HEK293 (cell line): ENCODE data around the gene TGDS.

Source experiments
- CTCF ChIA-PET: fragments of 350-600 bp; formaldehyde crosslinking; extraction: SDS; loops from one replicate; lab custom pipeline; 2021; ENCODE audit warnings: antibody characterized with exemption; lab: Yijun Ruan, JAX
- POLR2A ChIA-PET: fragments of 300-600 bp; formaldehyde crosslinking; extraction: SDS; loops from one replicate; lab custom pipeline; 2020; ENCODE audit warnings: antibody characterized with exemption, inconsistent platforms; lab: Yijun Ruan, JAX
- H3K27ac ChIP-seq: fragments of 200-500 bp; sonication (Bioruptor generic); 2 replicates; pipeline ENCODE4 v1.5.1; 2014; ENCODE audit warnings: low read depth, low read length, control low read depth, inconsistent platforms; ENCODE audit errors: extremely low read depth
- H3K36me3 ChIP-seq, 2 experiments: fragments of 200-500 bp in 1 of 2; sonication (Bioruptor generic) in 1 of 2; 1 replicate in 1 of 2; 2 replicates in 1 of 2; pipeline ENCODE4 v1.5.1; 2014 to 2017; ENCODE audit warnings: inconsistent platforms in 2 of 2, low read length in 2 of 2; ENCODE audit not compliant: control insufficient read depth in 2 of 2, insufficient read depth in 1 of 2
- H3K4me1 ChIP-seq: fragments of 200-500 bp; sonication (Bioruptor generic); 2 replicates; pipeline ENCODE4 v1.5.1; 2014; ENCODE audit warnings: mild to moderate bottlenecking, low read length, inconsistent platforms; ENCODE audit not compliant: control insufficient read depth, insufficient read depth
- H3K4me3 ChIP-seq: 2 replicates; pipeline ENCODE4 v1.5.1; 2011; ENCODE audit warnings: low read depth, mild to moderate bottlenecking, control low read depth, low read length, moderate library complexity
- H3K9me3 ChIP-seq: fragments of 200-500 bp; sonication (Bioruptor generic); 2 replicates; pipeline ENCODE4 v1.5.1; 2014; ENCODE audit warnings: low read depth, low read length, inconsistent platforms; ENCODE audit not compliant: control insufficient read depth, insufficient read depth
- AEBP2 ChIP-seq: fragments of 450-650 bp; formaldehyde crosslinking; IDR thresholded peaks from 2 replicates; pipeline ENCODE4 v1.5.1; 2016; ENCODE audit warnings: missing biosample characterization, missing genetic modification characterization, borderline replicate concordance
- EGR2 ChIP-seq: fragments of 450-650 bp; formaldehyde crosslinking; IDR thresholded peaks from 2 replicates; pipeline ENCODE4 v1.5.1; 2016; ENCODE audit warnings: low read depth, missing biosample characterization, missing genetic modification characterization
- GLI4 ChIP-seq: fragments of 450-650 bp; formaldehyde crosslinking; IDR thresholded peaks from 2 replicates; pipeline ENCODE4 v1.5.1; 2016; ENCODE audit warnings: missing biosample characterization, missing genetic modification characterization
- KLF7 ChIP-seq: fragments of 450-650 bp; formaldehyde crosslinking; IDR thresholded peaks from 2 replicates; pipeline ENCODE4 v1.5.1; 2016; ENCODE audit warnings: missing biosample characterization, missing genetic modification characterization, borderline replicate concordance
- OVOL3 ChIP-seq: fragments of 450-650 bp; formaldehyde crosslinking; IDR thresholded peaks from 2 replicates; pipeline ENCODE4 v1.5.1; 2016; ENCODE audit warnings: missing biosample characterization, missing genetic modification characterization
- RBAK ChIP-seq: fragments of 450-650 bp; formaldehyde crosslinking; IDR thresholded peaks from 2 replicates; pipeline ENCODE4 v1.5.1; 2016; ENCODE audit warnings: missing biosample characterization, missing genetic modification characterization
- SP7 ChIP-seq: fragments of 450-650 bp; formaldehyde crosslinking; IDR thresholded peaks from 2 replicates; pipeline ENCODE4 v1.5.1; 2016; ENCODE audit warnings: missing biosample characterization, missing genetic modification characterization
- ZBTB10 ChIP-seq: fragments of 450-650 bp; formaldehyde crosslinking; IDR thresholded peaks from 2 replicates; pipeline ENCODE4 v1.5.1; 2016; ENCODE audit warnings: missing biosample characterization, missing genetic modification characterization
- ZBTB8A ChIP-seq: fragments of 450-650 bp; formaldehyde crosslinking; IDR thresholded peaks from 2 replicates; pipeline ENCODE4 v1.5.1; 2016; ENCODE audit warnings: missing biosample characterization, missing genetic modification characterization
- ZNF184 ChIP-seq: fragments of 450-650 bp; IDR thresholded peaks from 2 replicates; pipeline ENCODE4 v1.5.1; 2018; ENCODE audit warnings: missing biosample characterization, mild to moderate bottlenecking, missing genetic modification characterization
- ZNF211 ChIP-seq: fragments of 450-650 bp; formaldehyde crosslinking; IDR thresholded peaks from 2 replicates; pipeline ENCODE4 v1.5.1; 2016; ENCODE audit warnings: low read depth, missing biosample characterization, missing genetic modification characterization
- ZNF248 ChIP-seq: fragments of 450-650 bp; formaldehyde crosslinking; IDR thresholded peaks from 2 replicates; pipeline ENCODE4 v1.5.1; 2017; ENCODE audit warnings: missing biosample characterization, missing genetic modification characterization
- ZNF292 ChIP-seq: fragments of 450-650 bp; formaldehyde crosslinking; IDR thresholded peaks from 2 replicates; pipeline ENCODE4 v1.5.1; 2016; ENCODE audit warnings: low read depth, missing biosample characterization, missing genetic modification characterization, borderline replicate concordance
- ZNF366 ChIP-seq: fragments of 450-650 bp; formaldehyde crosslinking; conservative IDR thresholded peaks from 2 replicates; pipeline ENCODE4 v1.5.1; 2016; ENCODE audit warnings: missing biosample characterization, missing genetic modification characterization
- ZNF394 ChIP-seq: fragments of 450-650 bp; formaldehyde crosslinking; IDR thresholded peaks from 2 replicates; pipeline ENCODE4 v1.5.1; 2016; ENCODE audit warnings: missing biosample characterization, missing genetic modification characterization, mild to moderate bottlenecking, moderate library complexity, borderline replicate concordance
- ZNF404 ChIP-seq: fragments of 450-650 bp; formaldehyde crosslinking; IDR thresholded peaks from 2 replicates; pipeline ENCODE4 v1.5.1; 2017; ENCODE audit warnings: missing biosample characterization, missing genetic modification characterization
- ZNF521 ChIP-seq: fragments of 450-650 bp; formaldehyde crosslinking; IDR thresholded peaks from 2 replicates; pipeline ENCODE4 v1.5.1; 2017; ENCODE audit warnings: missing biosample characterization, mild to moderate bottlenecking, missing genetic modification characterization
- ZNF555 ChIP-seq: fragments of 450-650 bp; formaldehyde crosslinking; conservative IDR thresholded peaks from 2 replicates; pipeline ENCODE4 v1.5.1; 2017; ENCODE audit warnings: missing biosample characterization, mild to moderate bottlenecking, missing genetic modification characterization, inconsistent platforms
- ZNF560 ChIP-seq: fragments of 450-650 bp; formaldehyde crosslinking; IDR thresholded peaks from 2 replicates; pipeline ENCODE4 v1.5.1; 2017; ENCODE audit warnings: missing biosample characterization, missing genetic modification characterization, borderline replicate concordance
- ZNF596 ChIP-seq: fragments of 450-650 bp; IDR thresholded peaks from 2 replicates; pipeline ENCODE4 v1.5.0; 2018; ENCODE audit warnings: missing biosample characterization, mild to moderate bottlenecking, missing genetic modification characterization, moderate library complexity
- ZNF626 ChIP-seq: fragments of 450-650 bp; sonication (Bioruptor Pico); formaldehyde crosslinking; IDR thresholded peaks from 2 replicates; pipeline ENCODE4 v1.5.1; 2018; ENCODE audit warnings: missing biosample characterization, missing genetic modification characterization, inconsistent platforms
- ZNF639 ChIP-seq: fragments of 450-650 bp; formaldehyde crosslinking; IDR thresholded peaks from 2 replicates; pipeline ENCODE4 v1.5.1; 2016; ENCODE audit warnings: missing biosample characterization, missing genetic modification characterization
- ZNF692 ChIP-seq: fragments of 450-650 bp; formaldehyde crosslinking; IDR thresholded peaks from 2 replicates; pipeline ENCODE4 v1.5.1; 2016; ENCODE audit warnings: missing biosample characterization, missing genetic modification characterization
- ZNF76 ChIP-seq: fragments of 450-650 bp; formaldehyde crosslinking; IDR thresholded peaks from 2 replicates; pipeline ENCODE4; 2016; ENCODE audit warnings: low read depth, missing biosample characterization, missing genetic modification characterization, borderline replicate concordance
- ZNF792 ChIP-seq: fragments of 450-650 bp; formaldehyde crosslinking; IDR thresholded peaks from 2 replicates; pipeline ENCODE4 v1.5.1; 2016; ENCODE audit warnings: missing biosample characterization, missing genetic modification characterization
- ZSCAN30 ChIP-seq: fragments of 450-650 bp; IDR thresholded peaks from 2 replicates; pipeline ENCODE4 v1.5.1; 2018; ENCODE audit warnings: missing biosample characterization, mild to moderate bottlenecking, missing genetic modification characterization, moderate library complexity
- ZXDB ChIP-seq: fragments of 450-650 bp; formaldehyde crosslinking; IDR thresholded peaks from 2 replicates; pipeline ENCODE4 v1.5.1; 2016; ENCODE audit warnings: missing biosample characterization, missing genetic modification characterization

The TGDS gene

GRCh38 chr13:94561126-94561525, 34.8 kb downstream of the TGDS start:
- TF ChIP-seq ZNF521 (tag by site-specific recombination): no peak
- no peak for TF ChIP-seq KLF7 (tag by site-specific recombination)
- TF ChIP-seq ZNF211 (tag by site-specific recombination): no peak
- no peak for TF ChIP-seq RBAK
- no peak for TF ChIP-seq ZXDB
- TF ChIP-seq ZNF692: no peak
- no peak for TF ChIP-seq ZNF76 (tag by site-specific recombination)
- no peak for TF ChIP-seq SP7 (tag by site-specific recombination)
- TF ChIP-seq OVOL3: no peak
- TF ChIP-seq ZNF792 (tag by site-specific recombination): no peak
- no peak for TF ChIP-seq ZNF184 (tag by site-specific recombination)
- POLR2A ChIA-PET: no interaction called here
- Histone ChIP-seq H3K9me3 (no peaks in the 10 kb centered on the region), H3K36me3 (peaks cover 0 to 7% of the 10 kb centered on the region in 2 experiments; a peak in 1 of 3 replicates), H3K27ac (no peak overlapping the region), H3K4me1 (no peaks in the 10 kb centered on the region), H3K4me3 (no peak overlapping the region)
- CTCF ChIA-PET: interaction anchor here (0.7 kb wide), 1 partner anchor 52 kb away, joined by 3 read pairs; no protein-coding TSS in a partner anchor

- Histone ChIP-seq H3K9me3 (no peaks in the 10 kb centered on the region), H3K4me1 (no peaks in the 10 kb centered on the region), H3K27ac (no peak overlapping the region), H3K36me3 (peaks cover 0 to 7% of the 10 kb centered on the region in 2 experiments; a peak in 1 of 3 replicates), H3K4me3 (no peak overlapping the region)
- CTCF ChIA-PET: no interaction called here
- TF ChIP-seq AEBP2 (tag by site-specific recombination): no peak
- TF ChIP-seq ZNF626 (tag by site-specific recombination): no peak
- no peak for TF ChIP-seq ZSCAN30 (tag by site-specific recombination)
- no peak for TF ChIP-seq ZNF366 (tag by site-specific recombination)
- TF ChIP-seq ZNF404: no peak
- TF ChIP-seq ZNF394 (tag by site-specific recombination): no peak
- no peak for TF ChIP-seq ZBTB8A (tag by site-specific recombination)
- no peak for TF ChIP-seq ZNF596
- no peak for TF ChIP-seq ZNF292 (tag by site-specific recombination)
- no peak for TF ChIP-seq ZNF555 (tag by site-specific recombination)
- TF ChIP-seq ZBTB10 (tag by site-specific recombination): no peak
- TF ChIP-seq EGR2: no peak
- TF ChIP-seq ZNF560 (tag by site-specific recombination): no peak
- TF ChIP-seq GLI4 (tag by site-specific recombination): no peak
- no peak for TF ChIP-seq ZNF639 (tag by site-specific recombination)
- no peak for TF ChIP-seq ZNF248 (tag by site-specific recombination)
- TF ChIP-seq, all 188 proteins: peak for 0
- POLR2A ChIA-PET: no interaction called here
Measured at GRCh38 chr13:94560116-94560515, 35.8 kb downstream of the TGDS start.
